GM12878 (cell line): ENCODE results near the gene LRP1B. TPM values are rescaled to one million over a fixed set of nuclear protein-coding genes. Genes with fewer than 3 reads are reported as not detected.

Experiments used
- E2F8 ChIP-seq: fragments of 450-650 bp; IDR thresholded peaks from 2 replicates; pipeline ENCODE4 v1.6.1; 2018; ENCODE audit warnings: mild to moderate bottlenecking, low read depth, moderate library complexity; ENCODE audit not compliant: partially characterized antibody
- ESRRA ChIP-seq: IDR thresholded peaks from 2 replicates; pipeline ENCODE4 v1.6.1; 2012; ENCODE audit warnings: mild to moderate bottlenecking, low read length, improper control_type of control experiment
- JUNB ChIP-seq: IDR thresholded peaks from 2 replicates; pipeline ENCODE4 v1.6.1; 2016; ENCODE audit warnings: antibody characterized with exemption, mild to moderate bottlenecking
- NFYB ChIP-seq: IDR thresholded peaks from 2 replicates; pipeline ENCODE4 v1.6.1; 2011; ENCODE audit warnings: low read depth, mild to moderate bottlenecking, low read length, improper control_type of control experiment, moderate library complexity; ENCODE audit not compliant: insufficient read depth
- YBX1 ChIP-seq: fragments of 450-650 bp; IDR thresholded peaks from 2 replicates; pipeline ENCODE4 v1.6.1; 2016; ENCODE audit warnings: antibody characterized with exemption
- YY1 ChIP-seq: IDR thresholded peaks from 2 replicates; pipeline ENCODE4 v1.6.1; 2011; ENCODE audit warnings: low read depth, mild to moderate bottlenecking, low read length
- polyA plus RNA-seq, 11 experiments: library from polyadenylated mRNA; depleted of rRNA in 4 of 11; unstranded in 6 of 11; stranded (reverse) in 5 of 11; fragments of >200 nt; fragmentation: Nextera tagmentation in 4 of 11; fragmentation: Illumina TruSeq in 1 of 11; extraction: Ambion mirVana in 4 of 11; extraction: Trizol in 1 of 11; gene quantifications; 1 replicate in 1 of 11; 2 replicates in 10 of 11; pipeline versions ENCODE4 v1.2.1 to v1.2.3, GENCODE V29; 2011 to 2016; ENCODE audit warnings: inconsistent platforms in 2 of 11, missing spikeins in 2 of 11, low read depth in 1 of 11
- total RNA-seq, 4 experiments: library from RNA; depleted of rRNA in 3 of 4; stranded (reverse); fragments of >200 nt in 3 of 4; fragmentation: Illumina TruSeq in 1 of 4; extraction: Trizol in 1 of 4; gene quantifications; 2 replicates each; pipeline versions ENCODE4 v1.2.1 to v1.2.3, GENCODE V29; 2013 to 2021
- TF ChIP-seq, protein P1 (sequence below): fragments of 450-650 bp; formaldehyde crosslinking; IDR thresholded peaks from 2 replicates; pipeline ENCODE4 v1.5.0; 2022; ENCODE audit warnings: mild to moderate bottlenecking, missing genetic modification characterization

Gene LRP1B
- total and polyA plus RNA-seq, 10 of the 15 experiments (the other 5 are each of a cell fraction or from before 2014, with no cell fraction given): under 0.01 to 0.06 (median 0.03) TPM; not detected in 5

DNA sequence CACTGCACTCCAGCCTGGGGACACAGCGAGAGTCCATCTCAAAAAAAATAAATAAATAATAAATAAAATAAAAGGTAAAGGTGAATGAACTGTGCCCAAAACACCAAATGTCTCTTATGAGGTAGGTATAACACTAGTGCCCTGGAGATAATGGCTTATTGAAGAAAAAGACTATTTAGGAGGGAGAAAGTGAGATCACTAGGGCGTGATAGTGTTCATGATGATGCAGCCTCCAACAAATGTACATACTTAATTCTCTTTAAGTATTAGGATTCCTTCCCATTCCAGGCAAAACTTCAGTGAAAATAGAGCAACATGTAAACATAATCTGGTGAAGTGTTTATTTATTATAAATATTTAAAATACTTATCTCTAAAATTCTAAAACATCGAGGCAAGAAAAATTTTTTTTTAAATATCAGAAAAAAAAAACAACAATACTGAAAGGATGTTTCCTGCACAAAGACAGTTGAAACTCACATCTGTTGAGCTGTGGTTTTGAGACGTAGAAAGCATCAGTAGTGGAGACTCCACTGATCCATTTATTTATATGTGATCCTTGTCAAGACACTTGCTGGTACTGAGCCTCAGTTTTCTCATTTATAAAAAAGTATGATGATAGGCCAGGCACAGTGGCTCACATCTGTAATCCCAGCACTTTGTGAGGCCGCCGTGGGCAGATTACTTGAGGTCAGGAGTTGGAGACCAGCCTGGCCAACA lies 183.3 kb downstream of the LRP1B start (continued):
- TF ChIP-seq, protein P1, sequence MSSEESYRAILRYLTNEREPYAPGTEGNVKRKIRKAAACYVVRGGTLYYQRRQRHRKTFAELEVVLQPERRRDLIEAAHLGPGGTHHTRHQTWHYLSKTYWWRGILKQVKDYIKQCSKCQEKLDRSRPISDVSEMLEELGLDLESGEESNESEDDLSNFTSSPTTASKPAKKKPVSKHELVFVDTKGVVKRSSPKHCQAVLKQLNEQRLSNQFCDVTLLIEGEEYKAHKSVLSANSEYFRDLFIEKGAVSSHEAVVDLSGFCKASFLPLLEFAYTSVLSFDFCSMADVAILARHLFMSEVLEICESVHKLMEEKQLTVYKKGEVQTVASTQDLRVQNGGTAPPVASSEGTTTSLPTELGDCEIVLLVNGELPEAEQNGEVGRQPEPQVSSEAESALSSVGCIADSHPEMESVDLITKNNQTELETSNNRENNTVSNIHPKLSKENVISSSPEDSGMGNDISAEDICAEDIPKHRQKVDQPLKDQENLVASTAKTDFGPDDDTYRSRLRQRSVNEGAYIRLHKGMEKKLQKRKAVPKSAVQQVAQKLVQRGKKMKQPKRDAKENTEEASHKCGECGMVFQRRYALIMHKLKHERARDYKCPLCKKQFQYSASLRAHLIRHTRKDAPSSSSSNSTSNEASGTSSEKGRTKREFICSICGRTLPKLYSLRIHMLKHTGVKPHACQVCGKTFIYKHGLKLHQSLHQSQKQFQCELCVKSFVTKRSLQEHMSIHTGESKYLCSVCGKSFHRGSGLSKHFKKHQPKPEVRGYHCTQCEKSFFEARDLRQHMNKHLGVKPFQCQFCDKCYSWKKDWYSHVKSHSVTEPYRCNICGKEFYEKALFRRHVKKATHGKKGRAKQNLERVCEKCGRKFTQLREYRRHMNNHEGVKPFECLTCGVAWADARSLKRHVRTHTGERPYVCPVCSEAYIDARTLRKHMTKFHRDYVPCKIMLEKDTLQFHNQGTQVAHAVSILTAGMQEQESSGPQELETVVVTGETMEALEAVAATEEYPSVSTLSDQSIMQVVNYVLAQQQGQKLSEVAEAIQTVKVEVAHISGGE: no peak
- TF ChIP-seq NFYB: no peak
- no peak for TF ChIP-seq ESRRA
- no peak for TF ChIP-seq E2F8
- TF ChIP-seq YBX1: no peak
- TF ChIP-seq YY1: no peak
- no peak for TF ChIP-seq JUNB
